ENCODE measurements around the gene MOV10L1. TPM values are rescaled to one million over a fixed set of nuclear protein-coding genes. Genes with fewer than 3 reads are reported as not detected.

MOV10L1 gene
- total RNA-seq, 1 donor: 0.36 TPM

GRCh38 chr22:50205781-50206569, 116.2 kb downstream of the MOV10L1 start:
- H3K27ac ChIP-seq (ENCODE audit: low read depth, low read length): no peak overlapping the region
- no peak overlapping the region for H3K4me3 ChIP-seq (ENCODE audit: insufficient read depth, low read length)
- H3K9me3 ChIP-seq (ENCODE audit: low read depth, low read length): no peaks in the 10 kb centered on the region
- H2AFZ ChIP-seq (ENCODE audit: low read length): no peak overlapping the region
- no peaks in the 10 kb centered on the region for H3K27me3 ChIP-seq (ENCODE audit: insufficient read depth, low read length)
- DNase-seq (ENCODE audit: insufficient read length, low spot score, missing footprints): no peak
- H4K20me1 ChIP-seq (ENCODE audit: insufficient read depth, low read length): peaks cover 43% of the 10 kb centered on the region
- peaks cover 54% of the 10 kb centered on the region for H3K79me2 ChIP-seq (ENCODE audit: insufficient read depth, low read length)
- TF ChIP-seq, protein P1, sequence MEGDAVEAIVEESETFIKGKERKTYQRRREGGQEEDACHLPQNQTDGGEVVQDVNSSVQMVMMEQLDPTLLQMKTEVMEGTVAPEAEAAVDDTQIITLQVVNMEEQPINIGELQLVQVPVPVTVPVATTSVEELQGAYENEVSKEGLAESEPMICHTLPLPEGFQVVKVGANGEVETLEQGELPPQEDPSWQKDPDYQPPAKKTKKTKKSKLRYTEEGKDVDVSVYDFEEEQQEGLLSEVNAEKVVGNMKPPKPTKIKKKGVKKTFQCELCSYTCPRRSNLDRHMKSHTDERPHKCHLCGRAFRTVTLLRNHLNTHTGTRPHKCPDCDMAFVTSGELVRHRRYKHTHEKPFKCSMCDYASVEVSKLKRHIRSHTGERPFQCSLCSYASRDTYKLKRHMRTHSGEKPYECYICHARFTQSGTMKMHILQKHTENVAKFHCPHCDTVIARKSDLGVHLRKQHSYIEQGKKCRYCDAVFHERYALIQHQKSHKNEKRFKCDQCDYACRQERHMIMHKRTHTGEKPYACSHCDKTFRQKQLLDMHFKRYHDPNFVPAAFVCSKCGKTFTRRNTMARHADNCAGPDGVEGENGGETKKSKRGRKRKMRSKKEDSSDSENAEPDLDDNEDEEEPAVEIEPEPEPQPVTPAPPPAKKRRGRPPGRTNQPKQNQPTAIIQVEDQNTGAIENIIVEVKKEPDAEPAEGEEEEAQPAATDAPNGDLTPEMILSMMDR (IDR thresholded peaks at IDR 0.05; ENCODE audit: extremely low read depth, low read depth, low read length): no peak
- peaks cover 6% of the 10 kb centered on the region for H3K4me1 ChIP-seq (ENCODE audit: insufficient read depth, low read length)
- H3K4me2 ChIP-seq (ENCODE audit: insufficient read depth, low read length): no peak overlapping the region
- peaks cover 40% of the 10 kb centered on the region for H3K36me3 ChIP-seq (ENCODE audit: insufficient read depth, low read length)

DNA sequence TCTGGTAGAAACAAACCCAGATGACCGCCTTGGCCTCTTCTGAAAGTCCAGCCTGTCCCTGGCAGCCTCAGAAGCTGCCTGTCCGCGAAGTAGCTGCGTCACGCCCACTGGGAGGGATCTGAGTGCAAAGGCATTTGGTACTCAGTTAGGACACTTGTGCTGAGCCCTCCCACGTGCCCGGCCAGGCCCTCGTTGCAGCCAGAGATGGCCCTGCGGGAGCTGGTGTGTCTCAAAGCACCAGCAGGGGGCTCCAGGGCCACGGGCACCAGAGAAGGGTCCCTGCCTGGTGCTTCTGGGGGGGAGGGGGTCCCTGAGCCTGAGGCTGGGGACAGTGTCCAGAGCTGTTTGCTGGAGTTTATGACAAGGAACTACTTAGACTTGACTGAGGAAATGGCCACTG, 116.8 kb downstream of the MOV10L1 start:
- peaks cover 6% of the 10 kb centered on the region for H3K4me1 ChIP-seq (ENCODE audit: insufficient read depth, low read length)
- peaks cover 44% of the 10 kb centered on the region for H3K36me3 ChIP-seq (ENCODE audit: insufficient read depth, low read length)
- TF ChIP-seq, protein P1 (IDR thresholded peaks at IDR 0.05; ENCODE audit: extremely low read depth, low read depth, low read length): peak; percentile 41
- H3K4me3 ChIP-seq (ENCODE audit: insufficient read depth, low read length): no peak overlapping the region
- no peaks in the 10 kb centered on the region for H3K9me3 ChIP-seq (ENCODE audit: low read depth, low read length)
- no peaks in the 10 kb centered on the region for H3K27me3 ChIP-seq (ENCODE audit: insufficient read depth, low read length)
- H3K27ac ChIP-seq (ENCODE audit: low read depth, low read length): no peak overlapping the region
- H2AFZ ChIP-seq (ENCODE audit: low read length): no peak overlapping the region
- peaks cover 54% of the 10 kb centered on the region for H3K79me2 ChIP-seq (ENCODE audit: insufficient read depth, low read length)
- peak; percentile 95 for DNase-seq (ENCODE audit: insufficient read length, low spot score, missing footprints)
- H3K4me2 ChIP-seq (ENCODE audit: insufficient read depth, low read length): no peak overlapping the region
- H4K20me1 ChIP-seq (ENCODE audit: insufficient read depth, low read length): peaks cover 42% of the 10 kb centered on the region

DNA sequence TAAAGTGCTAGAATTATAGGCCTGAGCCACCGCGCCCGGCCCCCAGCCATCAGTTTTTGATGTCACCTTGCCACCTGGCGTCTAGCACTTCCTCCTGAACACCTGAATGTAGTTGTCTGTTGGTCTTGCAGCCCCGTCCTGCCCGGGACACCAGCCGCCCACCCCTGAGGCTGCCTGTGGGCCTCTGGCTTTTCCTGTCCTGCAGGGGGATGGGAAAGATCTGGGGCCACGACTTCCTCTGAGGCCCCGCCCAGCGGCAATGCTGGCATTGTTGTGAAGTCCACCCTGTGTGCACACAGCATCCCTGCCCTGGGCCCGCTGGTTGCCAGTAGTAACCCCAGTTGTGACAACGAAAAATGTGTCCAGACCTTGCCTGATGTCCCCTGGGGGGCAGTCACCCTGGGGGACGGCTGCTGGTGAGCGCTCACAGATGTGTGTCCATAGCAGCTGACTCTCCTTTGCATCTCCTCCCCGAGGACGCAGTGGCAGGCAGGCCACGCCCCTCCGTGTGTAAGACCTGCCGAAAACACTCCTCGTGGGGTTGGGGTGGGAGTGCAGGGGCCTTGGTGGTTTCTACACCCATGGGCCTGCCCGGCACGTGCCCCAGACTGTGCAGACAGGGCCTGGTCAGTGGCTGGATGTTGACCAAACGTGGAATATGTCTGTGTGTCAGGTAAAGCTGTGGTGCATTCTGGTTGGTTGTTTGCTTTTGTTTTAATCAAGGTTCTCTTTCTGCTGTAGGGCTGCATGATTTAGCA, 117.8 kb downstream of the MOV10L1 start:
- Histone ChIP-seq H3K36me3 (ENCODE audit: insufficient read depth, low read length) (peaks cover 52% of the 10 kb centered on the region), H3K79me2 (ENCODE audit: insufficient read depth, low read length) (peaks cover 51% of the 10 kb centered on the region)
- TF ChIP-seq, protein P1 (IDR thresholded peaks at IDR 0.05; ENCODE audit: extremely low read depth, low read depth, low read length): no peak

GRCh38 chr22:50208430-50208938, 118.7 kb downstream of the MOV10L1 start:
- TF ChIP-seq, protein P1 (IDR thresholded peaks at IDR 0.05; ENCODE audit: extremely low read depth, low read depth, low read length): no peak
- no peak overlapping the region for H3K4me3 ChIP-seq (ENCODE audit: insufficient read depth, low read length)
- peaks cover 52% of the 10 kb centered on the region for H3K79me2 ChIP-seq (ENCODE audit: insufficient read depth, low read length)
- peaks cover 41% of the 10 kb centered on the region for H4K20me1 ChIP-seq (ENCODE audit: insufficient read depth, low read length)
- no peaks in the 10 kb centered on the region for H3K9me3 ChIP-seq (ENCODE audit: low read depth, low read length)
- no peaks in the 10 kb centered on the region for H3K4me1 ChIP-seq (ENCODE audit: insufficient read depth, low read length)
- no peak overlapping the region for H3K4me2 ChIP-seq (ENCODE audit: insufficient read depth, low read length)
- H3K36me3 ChIP-seq (ENCODE audit: insufficient read depth, low read length): peaks cover 52% of the 10 kb centered on the region
- H3K27ac ChIP-seq (ENCODE audit: low read depth, low read length): no peak overlapping the region
- DNase-seq (ENCODE audit: insufficient read length, low spot score, missing footprints): no peak
- H3K27me3 ChIP-seq (ENCODE audit: insufficient read depth, low read length): no peaks in the 10 kb centered on the region
- no peak overlapping the region for H2AFZ ChIP-seq (ENCODE audit: low read length)

More for the DNA sequence above, 117.8 kb downstream of the MOV10L1 start:
- H2AFZ ChIP-seq (ENCODE audit: low read length): no peak overlapping the region
- H3K27me3 ChIP-seq (ENCODE audit: insufficient read depth, low read length): no peaks in the 10 kb centered on the region
- peaks cover 36% of the 10 kb centered on the region for H4K20me1 ChIP-seq (ENCODE audit: insufficient read depth, low read length)
- no peaks in the 10 kb centered on the region for H3K9me3 ChIP-seq (ENCODE audit: low read depth, low read length)
- no peaks in the 10 kb centered on the region for H3K4me1 ChIP-seq (ENCODE audit: insufficient read depth, low read length)
- DNase-seq (ENCODE audit: insufficient read length, low spot score, missing footprints): peak; percentile 92
- H3K4me2 ChIP-seq (ENCODE audit: insufficient read depth, low read length): no peak overlapping the region
- H3K27ac ChIP-seq (ENCODE audit: low read depth, low read length): no peak overlapping the region
- no peak overlapping the region for H3K4me3 ChIP-seq (ENCODE audit: insufficient read depth, low read length)
